Ramos (cell line): ENCODE measurements around the gene TNRC6C.
"Not testable (repeated sequence)": the region's sequence is repeated elsewhere in the genome, so short reads cannot be mapped to it uniquely, and the experiment has no call there.

Experiments
- in situ Hi-C: fragments of 300-500 bp; cut with MboI; formaldehyde crosslinking; loops from one replicate; pipeline ENCODE4 v1.14.3; 2022; ENCODE audit warnings: low sequenced_read_pairs; ENCODE audit not compliant: unreplicated experiment

Gene TNRC6C

GRCh38 chr17:77959126-77959925 lies 823 bp downstream of the TNRC6C start:
- in situ Hi-C loops, result no loop called here

- in situ Hi-C loops, result no loop called here
Observed at GRCh38 chr17:77959926-77960521, 1.5 kb downstream of the TNRC6C start.

GRCh38 chr17:77961741-77962140 lies 3.2 kb downstream of the TNRC6C start:
- in situ Hi-C loops, result no loop called here

- in situ Hi-C loops, result no loop called here
Observed at GRCh38 chr17:77962348-77962747, 3.8 kb downstream of the TNRC6C start.

- in situ Hi-C loops, result no loop called here
Observed at GRCh38 chr17:77963441-77963840, 4.9 kb downstream of the TNRC6C start.

GRCh38 chr17:77965352-77965751 lies 6.8 kb downstream of the TNRC6C start:
- in situ Hi-C loops, result no loop called here

- in situ Hi-C loops, result no loop called here
Observed at GRCh38 chr17:77966476-77966875, 8.0 kb downstream of the TNRC6C start.

- in situ Hi-C loops, result no loop called here
Observed at GRCh38 chr17:77968788-77969187, 10.3 kb downstream of the TNRC6C start.

- in situ Hi-C loops, result not testable (repeated sequence)
Observed at GRCh38 chr17:77972271-77972670, 13.8 kb downstream of the TNRC6C start.

- in situ Hi-C loops, result no loop called here
Observed at GRCh38 chr17:77973953-77974352, 15.4 kb downstream of the TNRC6C start.

GRCh38 chr17:77974396-77974795 lies 15.9 kb downstream of the TNRC6C start:
- in situ Hi-C loops, result no loop called here

GRCh38 chr17:77982430-77982829 lies 23.9 kb downstream of the TNRC6C start:
- in situ Hi-C loops, result not testable (repeated sequence)

- in situ Hi-C loops, result no loop called here
Observed at GRCh38 chr17:77990301-77990700, 31.8 kb downstream of the TNRC6C start.

GRCh38 chr17:77993735-77994134 lies 35.2 kb downstream of the TNRC6C start:
- in situ Hi-C loops, result not testable (repeated sequence)

- in situ Hi-C loops, result no loop called here
Observed at GRCh38 chr17:77995146-77995852, 36.8 kb downstream of the TNRC6C start.

- in situ Hi-C loops, result no loop called here
Observed at GRCh38 chr17:77996256-77996655, 37.8 kb downstream of the TNRC6C start.

- in situ Hi-C loops, result loop anchor here (25.0 kb wide), 1 partner anchor 662 kb away; no protein-coding TSS in a partner anchor
Observed at GRCh38 chr17:77999413-78000173, 41.1 kb downstream of the TNRC6C start.

GRCh38 chr17:78000341-78000740 lies 41.8 kb downstream of the TNRC6C start:
- in situ Hi-C loops, result loop anchor here (25.0 kb wide), 1 partner anchor 663 kb away; no protein-coding TSS in a partner anchor

- in situ Hi-C loops, result loop anchor here (25.0 kb wide), 1 partner anchor 664 kb away; no protein-coding TSS in a partner anchor
Observed at GRCh38 chr17:78001182-78001581, 42.7 kb downstream of the TNRC6C start.

GRCh38 chr17:78001612-78002011 lies 43.1 kb downstream of the TNRC6C start:
- in situ Hi-C loops, result loop anchor here (25.0 kb wide), 1 partner anchor 664 kb away; no protein-coding TSS in a partner anchor
